Breast epithelium (tissue), 4 donors: ENCODE results near the gene SPATA6. TPM values are rescaled to one million over a fixed set of nuclear protein-coding genes. Genes with fewer than 3 reads are reported as not detected.
"Not testable (repeated sequence)": the region's sequence is repeated elsewhere in the genome, so short reads cannot be mapped to it uniquely, and the experiment has no call there.

Source experiments
- DNase-seq, 2 donors: peaks; one replicate each; pipeline ENCODE4 v3.0.0-alpha.2; 2019; ENCODE audit warnings: low spot score in 2 of 2
- H3K27ac ChIP-seq, 2 donors: fragments of 200-600 bp; sonication (generic) in 1 of 2; one replicate each; pipeline ENCODE4 v1.5.1; 2016 to 2019; ENCODE audit warnings: mild to moderate bottlenecking in 1 of 2
- H3K27me3 ChIP-seq, 2 donors: fragments of 200-600 bp; sonication (generic) in 1 of 2; one replicate each; pipeline versions ENCODE4 v1.5.1 to v1.6.0; 2017 to 2019; ENCODE audit warnings: control low read depth in 1 of 2, mild to moderate bottlenecking in 1 of 2
- H3K36me3 ChIP-seq: fragments of 200-600 bp; one replicate; pipeline ENCODE4 v1.5.1; 2019
- H3K4me1 ChIP-seq, 2 donors: fragments of 200-600 bp; sonication (generic); one replicate each; pipeline ENCODE4 v1.5.1; 2016 to 2019; ENCODE audit warnings: control low read depth in 1 of 2
- H3K4me3 ChIP-seq, 3 donors: fragments of 200-600 bp; sonication (generic); 1 replicate in 2 of 3; 2 replicates in 1 of 3; pipeline ENCODE4 v1.5.1; 2016 to 2019; ENCODE audit warnings: mild to moderate bottlenecking in 3 of 3, moderate library complexity in 2 of 3
- H3K9me3 ChIP-seq, 2 donors: fragments of 200-600 bp; sonication (generic) in 1 of 2; one replicate each; pipeline ENCODE4 v1.5.1; 2016 to 2019; ENCODE audit warnings: control low read depth in 1 of 2
- POLR2A ChIP-seq: fragments of 450-650 bp; IDR thresholded peaks from one replicate; pipeline ENCODE4 v1.6.1; 2016; ENCODE audit warnings: antibody characterized with exemption, mild to moderate bottlenecking, moderate library complexity
- POLR2AphosphoS5 ChIP-seq, 3 donors: sonication (generic); formaldehyde crosslinking; IDR thresholded peaks; one replicate each; pipeline ENCODE4 v1.6.1; 2017; ENCODE audit warnings: antibody characterized with exemption in 3 of 3
- intact Hi-C: fragments of 100-400 bp; cut with DNase I; formaldehyde crosslinking; loops from one replicate; pipeline ENCODE4 v1.15.1; 2023; ENCODE audit warnings: low total_unique reads
- total RNA-seq, 3 donors: library from RNA; depleted of rRNA; stranded (reverse); fragments of >200 nt; gene quantifications; one replicate each; pipeline ENCODE4 v1.1.0, GENCODE V29; 2016
- TF ChIP-seq, protein P1 (sequence below), 3 donors: fragments of 450-650 bp; IDR thresholded peaks; one replicate each; pipeline ENCODE4 v1.5.1; 2016 to 2017; ENCODE audit warnings: antibody characterized with exemption in 3 of 3, mild to moderate bottlenecking in 3 of 3, moderate library complexity in 3 of 3

SPATA6 gene
- 10 to 100 TPM; 25.6 to 43.3 (median 34.7) TPM for total RNA-seq

GRCh38 chr1:48471691-48472576, at the start of gene SPATA6:
Gene SPATA6 (minus strand): TSS chr1:48472204. CDS start chr1:48472008, 196 bp downstream.
- TF ChIP-seq, protein P1, sequence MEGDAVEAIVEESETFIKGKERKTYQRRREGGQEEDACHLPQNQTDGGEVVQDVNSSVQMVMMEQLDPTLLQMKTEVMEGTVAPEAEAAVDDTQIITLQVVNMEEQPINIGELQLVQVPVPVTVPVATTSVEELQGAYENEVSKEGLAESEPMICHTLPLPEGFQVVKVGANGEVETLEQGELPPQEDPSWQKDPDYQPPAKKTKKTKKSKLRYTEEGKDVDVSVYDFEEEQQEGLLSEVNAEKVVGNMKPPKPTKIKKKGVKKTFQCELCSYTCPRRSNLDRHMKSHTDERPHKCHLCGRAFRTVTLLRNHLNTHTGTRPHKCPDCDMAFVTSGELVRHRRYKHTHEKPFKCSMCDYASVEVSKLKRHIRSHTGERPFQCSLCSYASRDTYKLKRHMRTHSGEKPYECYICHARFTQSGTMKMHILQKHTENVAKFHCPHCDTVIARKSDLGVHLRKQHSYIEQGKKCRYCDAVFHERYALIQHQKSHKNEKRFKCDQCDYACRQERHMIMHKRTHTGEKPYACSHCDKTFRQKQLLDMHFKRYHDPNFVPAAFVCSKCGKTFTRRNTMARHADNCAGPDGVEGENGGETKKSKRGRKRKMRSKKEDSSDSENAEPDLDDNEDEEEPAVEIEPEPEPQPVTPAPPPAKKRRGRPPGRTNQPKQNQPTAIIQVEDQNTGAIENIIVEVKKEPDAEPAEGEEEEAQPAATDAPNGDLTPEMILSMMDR (IDR thresholded peaks at IDR 0.05): no peak
- TF ChIP-seq POLR2A (peak; percentile 64), POLR2AphosphoS5 (IDR thresholded peaks at IDR 0.05) (peak; percentile 33 to 93 (median 72))
- no peaks in the 10 kb centered on the region for H3K4me1 ChIP-seq
- no peaks in the 10 kb centered on the region for H3K36me3 ChIP-seq
- peak; percentile 96 to 98 for DNase-seq
- peaks cover 0 to 5% of the 10 kb centered on the region in 2 donors for H3K9me3 ChIP-seq
- H3K27me3 ChIP-seq: no peaks in the 10 kb centered on the region
- H3K27ac ChIP-seq: peak within 1 kb of the TSS; percentile 97
- peak within 1 kb of the TSS; percentile 55 to 87 (median 83) for H3K4me3 ChIP-seq
- intact Hi-C loops: no loop called here

DNA sequence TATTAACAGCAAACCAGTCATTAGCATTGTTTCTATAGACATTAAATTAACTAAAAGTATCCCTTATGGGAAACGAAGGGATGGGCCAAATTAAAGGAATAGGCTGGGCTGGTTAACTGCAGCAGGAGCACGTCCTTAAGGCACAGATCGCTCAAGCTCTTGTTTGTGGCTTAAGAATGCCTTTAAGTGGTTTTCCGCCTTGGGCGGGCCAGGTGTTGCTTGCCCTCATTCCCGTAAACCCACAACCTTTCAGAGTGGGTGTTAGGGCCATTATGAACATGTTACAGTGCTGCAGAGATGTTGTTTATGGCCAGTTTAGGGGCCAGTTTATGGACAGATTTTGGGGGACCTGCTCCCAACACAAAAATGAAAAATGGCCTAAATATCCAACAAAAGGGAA, 47.9 kb upstream of the SPATA6 start:
- H3K9me3 ChIP-seq, DNase-seq, H3K36me3 ChIP-seq, H3K4me3 ChIP-seq, H3K27ac ChIP-seq, H3K4me1 ChIP-seq, intact Hi-C loops, H3K27me3 ChIP-seq: not testable (repeated sequence)

DNA sequence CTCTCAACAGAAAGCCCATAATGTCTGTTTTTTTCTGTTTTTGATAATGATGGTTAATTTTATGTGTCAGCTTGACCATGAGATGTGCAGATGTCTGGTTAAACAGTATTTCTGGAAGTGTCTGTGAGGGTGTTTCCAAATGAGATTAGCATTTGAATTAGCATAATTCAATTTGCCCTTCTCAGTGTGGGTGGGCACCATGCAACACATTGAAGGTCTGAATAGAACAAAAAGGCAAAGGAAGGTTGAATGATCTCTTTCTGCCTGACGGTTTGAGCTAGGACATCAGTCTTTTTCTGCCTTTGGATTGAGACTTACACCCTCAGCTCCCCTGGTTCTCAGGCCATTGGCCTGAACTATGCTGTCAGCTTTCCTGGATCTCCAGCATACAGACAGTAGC, 34.9 kb upstream of the SPATA6 start:
- no peak overlapping the region for H3K27ac ChIP-seq
- no peaks in the 10 kb centered on the region for H3K4me1 ChIP-seq
- H3K27me3 ChIP-seq: no peaks in the 10 kb centered on the region
- TF ChIP-seq POLR2AphosphoS5 (IDR thresholded peaks at IDR 0.05) (no peak), POLR2A (no peak)
- TF ChIP-seq, protein P1 (IDR thresholded peaks at IDR 0.05): no peak
- H3K36me3 ChIP-seq: no peaks in the 10 kb centered on the region
- no peak overlapping the region for H3K4me3 ChIP-seq
- no peaks in the 10 kb centered on the region for H3K9me3 ChIP-seq
- DNase-seq: no peak
- intact Hi-C loops: loop anchor here (5.0 kb wide), 1 partner anchor 795 kb away; no protein-coding TSS in a partner anchor

DNA sequence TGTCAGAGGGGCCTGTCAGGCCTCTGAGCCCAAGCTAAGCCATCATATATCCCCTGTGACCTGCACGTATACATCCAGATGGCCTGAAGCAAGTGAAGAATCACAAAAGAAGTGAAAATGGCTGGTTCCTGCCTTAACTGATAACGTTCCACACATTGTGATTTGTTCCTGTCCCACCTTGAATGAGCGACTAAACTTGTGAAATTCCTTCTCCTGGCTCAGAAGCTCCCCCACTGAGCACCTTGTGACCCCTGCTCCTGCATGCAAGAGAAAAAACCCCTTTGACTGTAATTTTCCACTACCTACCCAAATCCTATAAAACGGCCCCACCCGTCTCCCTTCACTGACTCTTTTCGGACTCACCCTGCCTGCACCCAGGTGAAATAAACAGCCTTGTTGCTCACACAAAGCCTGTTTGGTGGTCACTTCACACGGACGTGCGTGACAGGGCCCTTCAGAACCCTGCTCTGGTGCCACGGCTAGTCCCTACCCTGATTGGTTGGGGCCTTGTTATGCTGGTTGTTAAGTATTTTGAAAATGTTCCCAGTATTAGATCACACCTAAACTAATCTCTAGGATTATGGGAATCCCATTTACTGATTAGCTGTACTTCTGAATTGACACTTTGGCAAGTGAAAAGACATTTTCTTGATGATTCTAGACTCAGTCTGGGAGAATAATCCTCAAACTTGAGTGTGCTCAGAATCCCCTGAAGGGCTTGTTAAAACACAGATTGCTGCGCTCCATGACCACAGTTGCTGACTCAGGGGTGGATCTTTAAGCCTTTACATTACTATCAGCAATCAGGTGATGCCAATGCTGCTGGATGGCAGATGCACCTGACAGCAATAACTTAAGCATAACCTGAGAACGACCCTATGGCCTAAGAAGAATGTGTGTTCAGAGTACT, 28.8 kb upstream of the SPATA6 start:
- H3K9me3 ChIP-seq: no peaks in the 10 kb centered on the region
- H3K4me1 ChIP-seq: no peaks in the 10 kb centered on the region
- intact Hi-C loops: no loop called here
- TF ChIP-seq POLR2AphosphoS5 (IDR thresholded peaks at IDR 0.05) (no peak), POLR2A (no peak)
- TF ChIP-seq, protein P1 (IDR thresholded peaks at IDR 0.05): no peak
- no peaks in the 10 kb centered on the region for H3K27me3 ChIP-seq
- no peak for DNase-seq
- H3K27ac ChIP-seq: no peak overlapping the region
- no peaks in the 10 kb centered on the region for H3K36me3 ChIP-seq
- no peak overlapping the region for H3K4me3 ChIP-seq

DNA sequence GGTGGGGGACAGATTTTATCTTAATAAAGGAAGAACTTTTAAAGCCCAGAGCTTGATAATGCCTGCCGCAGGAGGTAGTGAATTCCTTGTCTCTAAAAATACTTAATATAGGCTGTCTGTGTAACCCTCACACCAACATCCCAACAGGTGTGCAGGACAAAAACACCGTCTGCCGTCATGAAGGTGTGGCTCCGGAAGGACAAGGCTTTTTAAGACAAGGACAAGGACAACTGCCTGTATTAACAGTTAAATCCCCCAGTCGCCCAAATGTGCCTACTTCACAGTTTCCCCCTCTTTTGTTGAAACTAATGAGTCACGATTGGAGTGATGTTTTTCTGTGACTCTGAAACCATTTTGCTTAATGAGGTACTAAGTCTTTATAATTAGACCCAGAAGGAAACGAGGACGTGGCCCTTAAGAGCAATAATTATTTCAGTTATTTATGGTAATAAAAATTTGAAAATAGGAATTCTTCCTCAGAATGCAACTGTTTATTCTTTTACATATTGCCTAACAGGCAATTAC, 27.3 kb upstream of the SPATA6 start:
- Histone ChIP-seq H3K27me3 (no peaks in the 10 kb centered on the region), H3K27ac (no peak overlapping the region), H3K36me3 (no peaks in the 10 kb centered on the region), H3K4me3 (no peak overlapping the region), H3K4me1 (no peaks in the 10 kb centered on the region), H3K9me3 (no peaks in the 10 kb centered on the region)
- TF ChIP-seq POLR2AphosphoS5 (IDR thresholded peaks at IDR 0.05): no peak
- TF ChIP-seq, protein P1 (IDR thresholded peaks at IDR 0.05): no peak
- TF ChIP-seq POLR2A: no peak
- DNase-seq: no peak
- intact Hi-C loops: no loop called here
